HG03159 (cell line): Measurements from ENCODE around the gene ONECUT2.

Experiments
- ATAC-seq: cut with Tn5 transposase; IDR thresholded peaks from one replicate; pipeline ENCODE4 v1.9.1; 2021; ENCODE audit warnings: mild to moderate bottlenecking, moderate library complexity; ENCODE audit not compliant: unreplicated experiment

The ONECUT2 gene

GRCh38 chr18:57523171-57523956, 88.2 kb downstream of the ONECUT2 start:
- peak; percentile 72 for ATAC-seq

- no peak for ATAC-seq
Observed at GRCh38 chr18:57527556-57528229, 92.5 kb downstream of the ONECUT2 start.

- ATAC-seq = no peak
Observed at GRCh38 chr18:57529151-57529550, 94.0 kb downstream of the ONECUT2 start.

- ATAC-seq = no peak
Observed at GRCh38 chr18:57533006-57533867, 98.1 kb downstream of the ONECUT2 start.

GRCh38 chr18:57533868-57534510, 98.8 kb downstream of the ONECUT2 start:
- ATAC-seq = no peak

- ATAC-seq = no peak
Observed at GRCh38 chr18:57534511-57534909, 99.3 kb downstream of the ONECUT2 start.

- ATAC-seq = no peak
Observed at GRCh38 chr18:57538614-57539013, 103.4 kb downstream of the ONECUT2 start.

GRCh38 chr18:57539702-57540101, 104.5 kb downstream of the ONECUT2 start:
- no peak for ATAC-seq
